ENCODE measurements around the gene CRAMP1.

CRAMP1 gene

GRCh38 chr16:1706386-1707192, 94.4 kb downstream of the CRAMP1 start (continued):
- TF ChIP-seq ZNF26 (tag by site-specific recombination; IDR thresholded peaks at IDR 0.05) (no peak), ZBTB44 (tag by site-specific recombination; IDR thresholded peaks at IDR 0.05) (no peak), ZBTB21 (tag by site-specific recombination; IDR thresholded peaks at IDR 0.05) (no peak), ZBTB26 (tag by site-specific recombination; optimal IDR thresholded peaks at IDR 0.05) (peak; percentile 76), ZNF791 (tag by site-specific recombination; IDR thresholded peaks at IDR 0.05) (no peak), ZNF561 (tag by site-specific recombination; IDR thresholded peaks at IDR 0.05; ENCODE audit: borderline replicate concordance) (no peak), ZBTB49 (tag by site-specific recombination; IDR thresholded peaks at IDR 0.05; ENCODE audit: low read depth) (no peak), ZNF610 (tag by site-specific recombination; IDR thresholded peaks at IDR 0.05; ENCODE audit: borderline replicate concordance) (0 out of 2 replicates have a peak, but pooled peaks have one; percentile 21), ZNF645 (tag by site-specific recombination; IDR thresholded peaks at IDR 0.05) (no peak), TSHZ1 (tag by site-specific recombination; IDR thresholded peaks at IDR 0.05; ENCODE audit: borderline replicate concordance) (no peak), KLF17 (tag by site-specific recombination; IDR thresholded peaks at IDR 0.05) (peak; percentile 46), ZBTB8A (tag by site-specific recombination; IDR thresholded peaks at IDR 0.05) (no peak), ZNF514 (tag by site-specific recombination; IDR thresholded peaks at IDR 0.05) (no peak), ZNF280C (tag by site-specific recombination; IDR thresholded peaks at IDR 0.05) (no peak), HIC1 (tag by site-specific recombination; IDR thresholded peaks at IDR 0.05) (no peak), ZNF18 (tag by site-specific recombination; IDR thresholded peaks at IDR 0.05) (no peak), HOXD13 (CRISPR knock-in tag; IDR thresholded peaks at IDR 0.05; ENCODE audit: borderline replicate concordance) (no peak), ZNF16 (tag by site-specific recombination; IDR thresholded peaks at IDR 0.05; ENCODE audit: low read depth) (no peak)
